CD4-positive, alpha-beta T cell treated with Interleukin-10 for 1 hour (primary cell): ENCODE measurements around the gene ABL1.

Experiments
- DNase-seq: peaks from one replicate; pipeline ENCODE4 v3.0.0-alpha.2; 2020

ABL1 gene

DNA sequence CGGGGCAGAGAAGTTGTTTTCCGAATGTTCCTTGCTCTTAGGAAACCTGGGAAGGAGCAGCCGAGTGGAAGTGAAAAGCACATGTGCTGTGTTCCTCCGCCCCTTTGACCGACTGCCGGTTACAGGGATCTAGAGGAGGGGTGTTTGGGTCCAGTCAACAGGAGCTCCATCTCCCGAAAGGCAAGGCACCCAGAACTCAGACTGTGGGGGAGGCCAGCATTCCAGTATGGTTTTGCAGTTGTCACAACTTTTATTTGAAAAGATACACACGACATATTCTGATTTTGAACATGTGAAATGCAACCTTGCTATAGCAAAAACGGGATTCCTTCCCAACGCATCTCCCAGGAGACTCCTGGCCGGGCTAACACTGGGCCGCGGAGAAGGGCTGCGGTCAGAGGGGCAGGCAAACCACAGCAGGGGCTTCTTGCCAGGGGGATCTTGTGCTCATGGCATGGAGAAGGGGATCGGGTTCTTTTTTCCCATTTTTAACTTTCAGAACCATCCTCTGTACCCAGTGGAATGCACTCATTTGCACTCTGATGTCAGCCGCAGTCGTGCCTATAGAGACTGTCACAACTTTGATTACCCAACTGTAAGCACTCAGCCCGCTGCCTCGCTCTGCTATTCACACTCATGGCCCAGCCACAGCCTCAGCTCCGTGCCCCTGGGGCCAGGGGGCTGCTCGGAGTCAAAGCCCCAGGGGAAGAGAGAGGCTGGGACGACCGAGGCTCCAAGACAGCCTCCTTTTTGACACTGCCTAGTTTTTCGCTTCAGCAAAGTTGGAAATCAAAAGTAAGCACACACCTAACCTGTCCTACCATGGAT is 57.6 kb downstream of the ABL1 start:
- DNase-seq = no peak

DNA sequence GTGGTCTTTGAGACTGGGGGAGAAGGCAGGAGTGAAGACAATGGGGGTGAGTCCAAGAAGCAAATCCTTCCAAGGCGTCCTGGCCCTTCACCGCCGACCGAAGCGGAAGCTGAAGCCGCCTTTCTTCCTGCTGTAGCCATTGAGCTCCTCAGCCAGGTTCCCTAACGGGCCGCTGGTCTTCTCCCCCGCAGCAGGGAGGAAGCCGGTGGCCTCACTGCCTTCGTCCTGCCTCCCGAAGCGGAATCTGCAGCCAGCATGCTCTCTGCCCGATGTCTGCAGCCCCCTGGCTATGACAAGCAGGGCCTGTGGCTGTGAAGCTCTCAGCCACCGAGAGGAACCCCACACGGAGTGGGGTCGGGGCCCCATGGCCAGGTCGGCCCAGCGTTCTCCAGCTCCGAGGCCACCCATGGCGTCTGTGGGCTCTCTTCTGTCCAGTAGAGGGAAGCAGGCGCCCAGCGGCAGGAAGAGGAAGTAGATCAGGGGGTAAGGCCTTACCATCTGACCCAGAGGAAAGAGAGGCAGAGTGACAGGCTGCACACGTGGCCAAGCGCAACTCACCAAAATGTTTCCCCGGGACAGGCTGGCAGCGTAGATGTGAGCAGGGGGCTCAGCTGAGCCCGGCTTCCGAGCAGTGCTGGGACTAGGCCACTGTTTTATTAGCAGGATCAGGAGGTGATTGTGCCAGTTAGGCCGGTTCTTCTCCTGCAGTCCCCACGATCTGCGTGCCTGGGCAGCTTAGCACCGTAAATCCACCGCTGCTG is 58.5 kb downstream of the ABL1 start:
- peak; percentile 9 for DNase-seq

DNA sequence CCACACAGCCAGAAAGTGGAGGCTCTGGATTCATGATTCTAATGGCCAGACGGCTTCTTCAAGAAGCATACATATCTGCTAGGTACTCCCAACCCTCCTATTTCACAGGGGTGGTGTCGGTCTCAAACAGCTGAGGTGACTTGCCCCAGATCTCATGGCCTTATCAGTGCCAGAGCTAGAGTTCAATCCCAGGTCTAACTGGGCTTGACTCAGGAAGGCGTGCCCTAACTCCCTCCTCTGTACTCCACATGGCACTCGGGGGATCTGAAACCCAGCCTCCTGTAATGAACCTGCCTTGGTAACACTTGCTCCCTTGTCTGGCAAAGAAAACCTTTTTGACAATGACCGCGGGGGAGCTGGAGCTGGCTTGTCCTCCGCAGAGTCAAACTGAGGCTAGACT is 59.5 kb downstream of the ABL1 start:
- no peak for DNase-seq

DNA sequence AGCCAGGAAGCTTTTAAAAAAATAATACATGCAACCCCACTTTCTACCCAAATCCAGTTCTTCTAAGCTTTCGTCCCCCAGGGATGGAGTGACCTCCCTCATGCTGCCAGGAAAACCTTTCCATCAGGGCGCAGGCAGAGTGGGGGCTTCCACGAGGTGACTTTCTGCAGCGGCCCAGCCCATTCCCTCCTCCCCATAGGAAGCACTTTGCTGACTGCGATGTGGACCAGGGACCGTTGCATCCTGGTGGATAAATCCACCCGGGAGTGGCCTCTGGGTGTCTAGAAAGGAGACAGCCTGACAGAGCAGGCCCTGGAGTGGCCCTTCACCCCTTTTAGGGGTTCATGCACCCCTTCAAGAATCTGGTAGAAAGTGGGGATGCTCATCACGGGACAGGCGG is 60.0 kb downstream of the ABL1 start:
- DNase-seq = no peak

DNA sequence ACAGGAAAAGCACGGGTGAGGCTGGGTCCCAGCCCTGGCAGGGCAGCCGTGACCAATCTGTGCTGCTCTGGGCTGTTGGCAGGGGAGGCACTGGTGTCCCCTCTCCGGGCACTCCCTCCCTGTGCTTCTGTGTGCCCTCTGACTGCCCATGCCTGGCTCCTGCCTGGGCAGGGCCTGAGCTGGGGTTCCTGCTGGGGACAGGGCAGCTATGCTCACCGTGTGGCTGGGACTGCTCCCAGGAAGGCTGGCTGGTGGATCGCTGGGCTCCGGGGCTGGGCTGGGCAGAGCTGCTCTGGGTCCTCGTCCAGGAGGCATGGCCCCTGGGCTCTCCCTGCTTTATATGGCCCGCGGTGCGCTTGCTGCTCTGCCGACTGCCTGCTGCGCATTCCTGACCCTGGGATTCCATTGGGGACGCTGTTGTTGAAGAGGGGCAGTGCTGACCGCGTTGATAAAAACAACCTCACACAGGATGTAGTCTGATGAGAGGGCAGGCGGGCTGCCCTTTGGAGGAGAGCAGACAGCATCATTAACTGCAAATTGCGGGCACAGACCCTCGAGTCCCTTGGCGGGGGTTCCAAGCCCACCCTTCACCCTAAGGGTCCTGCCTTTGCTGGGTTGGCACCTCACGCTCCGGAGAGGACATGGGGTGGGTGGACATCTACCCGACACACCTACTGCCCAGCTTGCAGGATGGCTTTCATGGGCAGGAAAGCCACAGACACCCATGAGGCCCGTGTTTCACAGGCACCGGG is 60.6 kb downstream of the ABL1 start:
- DNase-seq = no peak

DNA sequence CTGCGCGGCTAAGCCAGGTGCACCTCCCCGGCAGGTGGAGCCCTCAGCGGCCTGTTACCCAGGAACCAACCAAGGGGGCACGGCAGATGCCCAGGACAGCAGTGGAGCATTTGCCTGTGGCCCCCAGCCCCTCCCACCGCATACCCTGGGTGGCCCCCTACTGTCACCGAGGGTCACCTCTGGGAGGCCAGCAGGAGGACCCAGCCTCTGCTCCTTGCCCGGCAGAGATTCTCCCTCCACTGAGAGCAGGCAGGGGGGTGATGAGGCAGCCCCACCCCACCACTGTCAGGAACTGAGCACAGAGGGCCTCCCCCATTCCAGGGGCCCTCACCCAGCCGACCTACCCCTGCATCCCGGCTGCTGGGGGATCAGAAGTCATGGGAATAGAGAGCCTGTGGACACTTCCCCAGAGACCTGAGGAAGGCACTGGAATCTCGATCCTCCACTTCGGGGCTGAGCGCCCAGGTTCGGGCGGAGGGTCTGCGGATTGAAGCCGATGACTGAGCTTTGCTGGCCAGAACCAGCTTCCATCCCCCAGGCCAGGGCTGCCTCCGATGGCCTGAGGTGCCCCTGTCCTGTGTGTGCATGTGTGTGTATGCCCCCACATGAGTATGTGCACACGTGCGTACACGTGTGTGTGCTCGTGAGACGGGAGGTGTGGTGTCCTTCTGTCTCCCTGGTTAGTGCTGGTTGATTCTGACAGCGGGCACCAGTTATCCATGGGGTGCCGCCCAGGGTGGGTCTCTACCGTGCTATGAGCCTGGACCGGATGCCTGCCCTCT is 61.4 kb downstream of the ABL1 start, which contains the start of gene QRFP:
Gene QRFP (minus strand): TSS at position 580 of the 782 bp plus-strand sequence. CDS start 2,974 bp downstream, outside the sequence.
- no peak for DNase-seq

DNA sequence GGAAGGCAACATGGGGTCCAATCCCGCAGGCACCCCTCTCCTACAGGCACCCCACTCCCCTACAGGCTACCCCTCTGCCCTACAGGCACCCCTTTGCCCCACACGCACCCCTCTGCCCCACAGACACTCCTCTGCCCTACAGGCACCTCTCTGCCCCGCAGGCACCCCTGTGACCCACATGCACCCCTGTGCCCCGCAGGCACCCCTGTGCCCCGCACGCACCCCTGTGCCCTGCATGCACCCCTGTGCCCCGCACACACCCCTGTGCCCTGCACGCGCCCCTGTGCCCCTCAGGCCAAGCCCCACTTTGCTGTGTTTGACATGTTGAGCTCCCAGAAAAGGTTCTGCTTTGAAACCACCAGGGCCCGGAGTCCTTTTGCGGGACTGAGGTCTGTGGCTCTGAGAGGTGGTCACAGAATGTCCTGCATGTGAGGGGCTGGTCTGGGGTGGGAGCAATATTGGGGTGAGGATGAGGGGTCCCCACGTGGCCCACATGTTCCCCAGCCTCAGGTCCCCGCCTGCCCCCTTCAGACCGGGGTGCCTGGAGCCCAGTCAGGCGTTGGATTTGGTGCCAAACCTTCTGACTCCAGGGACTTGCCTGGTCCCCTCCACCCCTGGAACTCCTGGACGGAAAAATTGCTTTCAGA is 62.2 kb downstream of the ABL1 start:
- DNase-seq = no peak

DNA sequence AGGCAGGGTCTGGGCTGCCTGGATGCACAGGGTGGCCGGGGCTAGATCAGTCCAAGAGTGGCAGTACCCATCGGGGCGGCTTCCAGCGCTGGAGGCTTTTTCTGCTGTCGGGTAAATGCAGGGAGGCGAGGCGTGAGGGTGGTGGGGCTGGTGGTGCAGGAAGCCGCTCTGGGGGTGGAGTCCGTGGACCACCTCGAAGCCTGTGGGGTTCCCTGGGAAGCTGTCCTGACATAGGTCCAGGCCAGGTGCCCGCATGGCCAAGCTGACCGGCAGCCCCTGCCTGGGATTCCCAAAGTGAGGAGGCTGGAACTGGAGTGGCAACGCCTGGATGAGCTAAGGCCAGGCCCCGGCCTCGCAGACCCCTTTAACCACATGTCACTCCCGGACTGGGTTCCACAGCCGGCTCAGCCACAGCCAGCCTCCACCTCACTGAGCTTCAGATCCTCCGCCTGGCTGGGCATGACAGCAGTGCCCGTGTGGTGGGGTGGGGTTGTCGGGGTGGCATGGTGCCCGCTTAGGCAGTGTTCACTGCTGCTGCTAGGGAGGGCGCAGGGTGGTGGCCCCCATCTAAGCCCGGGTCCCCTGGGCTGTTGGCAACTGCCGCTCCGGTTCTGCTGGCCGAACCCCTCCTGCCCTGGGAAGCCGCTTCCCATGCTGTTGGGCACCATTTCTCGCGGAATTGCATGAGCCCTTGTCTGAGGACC is 62.9 kb downstream of the ABL1 start:
- no peak for DNase-seq

DNA sequence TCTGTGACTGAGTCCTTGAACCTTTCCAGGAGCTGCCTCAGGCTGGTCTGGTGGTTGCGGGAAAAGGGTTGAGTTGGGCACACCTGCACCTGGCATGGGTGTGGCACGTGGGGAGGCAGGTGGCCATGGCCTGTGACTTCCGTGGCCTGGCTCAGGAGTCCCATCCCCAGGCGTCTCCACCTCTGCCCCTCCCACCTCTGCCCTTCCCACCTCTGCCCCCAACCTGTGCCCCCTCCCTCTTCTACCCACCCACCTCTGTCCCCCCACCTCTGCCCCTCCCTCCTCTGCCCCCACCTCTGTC is 63.4 kb downstream of the ABL1 start:
- no peak for DNase-seq

DNA sequence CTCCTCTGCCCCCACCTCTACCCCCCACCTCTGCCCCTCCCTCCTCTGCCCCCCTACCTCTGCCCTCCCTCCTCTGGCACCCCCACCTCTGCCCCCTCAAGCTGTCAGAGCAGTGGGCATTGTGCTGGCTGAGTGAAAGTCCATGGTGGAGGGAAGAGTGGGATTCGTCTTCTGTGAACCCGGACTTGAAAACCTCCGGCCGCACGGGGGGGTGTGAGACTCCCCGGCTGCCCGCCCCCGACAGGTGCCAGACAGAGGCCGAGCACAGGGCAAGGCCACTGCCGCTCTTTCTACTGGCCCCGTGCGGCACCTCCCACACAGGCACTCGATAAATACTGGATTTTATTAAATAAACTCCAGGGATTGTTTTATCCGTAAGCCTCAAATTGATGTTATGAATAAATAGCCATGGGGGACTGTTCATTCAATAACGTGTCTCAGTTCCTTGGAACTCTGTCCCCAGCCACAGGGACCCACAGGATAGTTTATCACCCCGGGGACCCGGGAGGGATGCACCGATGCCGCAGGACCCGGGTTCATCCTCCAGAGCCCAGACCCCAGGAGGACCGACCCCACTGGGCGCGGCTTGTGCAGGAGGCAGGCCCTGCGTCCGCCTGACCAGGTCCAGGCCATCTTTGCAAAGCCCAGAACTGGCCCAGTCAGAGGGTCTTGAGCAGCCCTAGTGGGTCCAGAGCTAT is 64.1 kb downstream of the ABL1 start:
- no peak for DNase-seq

DNA sequence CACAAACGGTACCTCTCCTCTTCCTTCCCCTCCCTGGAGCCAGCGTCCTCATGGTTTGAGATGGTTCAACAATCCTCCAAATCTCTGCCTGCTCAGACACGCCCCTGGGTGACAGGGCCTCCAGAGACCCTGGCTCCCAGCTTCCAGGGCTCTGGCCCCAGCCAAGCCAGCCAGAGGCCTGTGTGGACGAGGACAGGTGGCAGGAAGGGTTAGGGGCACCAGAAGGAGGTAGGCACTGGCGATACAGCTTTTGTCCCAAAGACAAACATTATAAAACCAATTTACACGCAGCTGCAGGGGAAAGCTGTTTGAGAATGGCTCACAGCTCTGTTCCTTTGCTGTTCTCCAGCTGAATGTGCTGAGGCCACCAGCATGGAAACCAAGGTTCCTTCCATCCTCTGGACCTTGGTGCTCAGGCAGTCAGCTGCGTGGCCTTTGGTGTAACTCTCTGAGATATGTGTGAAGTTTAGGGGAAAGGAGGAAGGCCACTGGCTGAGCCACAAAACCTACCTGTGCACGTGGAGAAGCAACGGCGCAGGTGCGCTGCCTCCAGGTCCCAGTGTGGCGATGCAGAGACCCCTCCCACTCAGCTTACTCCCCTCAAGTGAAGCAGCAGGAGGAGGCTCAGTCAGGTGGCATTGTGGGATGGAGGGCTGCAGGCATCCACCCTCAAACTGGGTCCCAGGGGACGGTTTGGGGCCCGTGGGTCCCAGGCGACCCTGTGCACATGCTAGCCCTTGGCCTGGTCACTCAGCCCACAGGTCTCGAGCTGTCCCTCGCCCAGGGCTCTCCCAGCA is 65.8 kb downstream of the ABL1 start:
- DNase-seq = no peak

DNA sequence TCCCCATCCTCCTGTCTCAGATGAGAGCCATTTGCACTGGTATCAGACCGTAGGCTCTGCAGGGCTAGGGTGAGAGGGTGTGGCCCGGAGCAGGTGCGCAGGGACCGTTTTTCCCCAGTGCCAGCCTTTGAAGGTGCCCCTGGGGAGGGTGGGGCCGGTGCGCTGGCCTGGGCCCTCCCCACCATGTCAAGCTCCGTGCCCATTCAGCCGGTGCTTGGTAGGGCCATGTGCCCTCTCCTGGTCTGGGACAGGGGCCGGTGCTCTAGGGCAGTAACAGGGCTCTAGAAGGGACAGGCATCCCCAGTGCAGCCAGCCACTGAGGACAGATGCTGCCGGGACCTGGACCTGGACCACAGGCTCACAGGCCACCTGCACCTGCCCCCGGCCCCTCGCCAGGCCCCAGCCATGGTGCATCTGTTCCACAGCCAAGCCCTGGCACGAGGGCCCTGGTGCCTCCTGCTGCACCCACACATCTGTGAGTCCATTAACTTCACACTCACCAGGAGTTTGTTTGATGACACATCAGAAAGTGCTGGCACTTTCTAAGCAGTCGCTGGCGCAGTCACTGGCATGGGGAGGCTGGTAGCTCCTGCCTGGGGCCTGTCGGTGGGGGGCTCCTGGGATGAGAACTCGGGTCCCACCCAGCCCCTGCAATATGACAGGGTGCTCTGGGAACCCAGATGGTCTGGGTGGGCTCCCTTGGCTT is 66.6 kb downstream of the ABL1 start:
- no peak for DNase-seq

DNA sequence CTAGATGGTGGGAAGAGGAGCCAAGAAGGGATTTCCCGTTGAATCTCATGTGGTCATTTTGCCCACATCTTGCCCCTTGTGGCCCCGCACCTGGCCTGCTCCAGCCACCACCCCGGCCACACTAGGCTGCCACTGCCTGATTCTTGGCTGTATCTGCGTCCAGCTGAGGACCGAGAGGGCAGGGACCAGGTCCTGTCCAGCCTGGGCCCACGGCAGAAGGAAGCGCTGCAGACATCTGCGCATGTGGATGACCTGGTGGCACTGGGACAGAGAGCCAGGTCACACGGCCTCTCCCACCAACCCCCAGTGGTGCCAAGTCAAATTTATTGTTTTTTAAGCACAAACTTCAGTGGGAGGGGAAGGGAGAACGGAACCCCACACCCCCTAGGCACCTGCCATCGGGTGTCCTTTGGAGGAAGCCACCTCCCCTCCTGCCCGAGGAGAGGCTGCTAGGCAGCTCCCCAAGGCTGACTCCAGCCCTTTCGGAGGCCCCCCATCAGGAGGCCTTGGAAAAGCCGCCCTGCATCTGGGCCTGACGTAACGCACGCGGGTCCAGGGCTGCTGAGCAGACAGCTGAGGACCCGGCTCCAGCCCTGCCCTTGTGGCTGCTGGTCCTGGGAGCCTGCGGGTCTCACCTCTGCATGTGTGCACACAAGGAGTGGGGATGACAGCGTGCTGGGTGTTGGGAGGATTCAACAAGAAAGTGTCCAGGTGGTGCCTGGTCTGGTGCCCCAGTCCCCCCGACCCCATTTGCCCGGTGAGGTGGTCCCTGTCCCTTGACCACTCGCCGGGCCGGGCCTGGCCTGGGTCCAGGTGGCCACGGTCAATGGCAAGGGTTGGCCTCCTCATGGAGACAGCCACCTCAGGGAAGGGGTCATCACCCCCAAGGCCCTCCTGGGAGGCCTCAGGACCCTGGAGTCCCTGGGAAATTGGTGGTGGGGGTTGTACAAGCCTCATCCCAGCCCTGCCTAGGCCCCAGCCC is 67.4 kb downstream of the ABL1 start:
- no peak for DNase-seq

DNA sequence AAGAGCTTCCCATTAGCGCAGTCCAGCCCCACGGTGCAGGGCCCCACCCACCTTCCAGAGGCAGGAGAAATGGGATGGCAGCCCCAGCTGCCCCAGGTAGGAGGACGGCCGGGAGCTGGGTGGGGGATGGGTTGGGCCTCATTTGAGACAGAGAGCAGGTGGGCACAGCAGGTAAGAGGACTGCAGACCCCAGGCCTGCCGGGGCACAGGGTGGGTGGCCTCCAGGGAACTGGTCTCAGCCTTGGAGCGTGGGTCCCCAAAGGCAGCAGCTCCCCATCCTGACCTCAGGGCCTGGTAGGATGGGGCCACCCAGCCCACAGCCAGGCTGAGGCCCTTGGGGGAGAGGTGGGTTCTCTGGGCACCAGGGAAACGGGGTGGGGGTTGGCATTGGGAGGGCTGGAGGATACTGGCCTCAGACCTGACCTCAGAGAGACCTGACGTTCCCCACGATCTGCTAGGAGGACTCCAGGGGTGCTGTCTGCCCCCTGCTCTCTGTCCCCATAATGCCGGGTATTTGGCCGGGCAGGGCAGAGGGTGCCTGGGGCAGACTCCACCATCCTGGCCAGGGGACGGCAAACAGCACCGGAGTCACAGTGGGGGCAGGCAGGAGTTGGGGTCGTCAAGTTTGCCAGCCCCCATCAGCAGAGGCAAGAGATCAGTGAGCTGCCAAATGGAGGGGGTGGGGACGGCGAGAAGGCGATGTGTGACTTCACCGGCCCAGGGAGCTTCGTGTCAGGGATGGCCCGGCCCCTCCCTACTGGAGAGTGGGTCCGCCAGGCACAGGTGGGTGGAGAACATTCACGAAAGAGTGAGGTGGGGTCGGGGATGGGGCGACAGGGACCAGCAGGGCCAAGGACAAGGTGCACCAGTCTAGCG is 68.4 kb downstream of the ABL1 start:
- DNase-seq = no peak

DNA sequence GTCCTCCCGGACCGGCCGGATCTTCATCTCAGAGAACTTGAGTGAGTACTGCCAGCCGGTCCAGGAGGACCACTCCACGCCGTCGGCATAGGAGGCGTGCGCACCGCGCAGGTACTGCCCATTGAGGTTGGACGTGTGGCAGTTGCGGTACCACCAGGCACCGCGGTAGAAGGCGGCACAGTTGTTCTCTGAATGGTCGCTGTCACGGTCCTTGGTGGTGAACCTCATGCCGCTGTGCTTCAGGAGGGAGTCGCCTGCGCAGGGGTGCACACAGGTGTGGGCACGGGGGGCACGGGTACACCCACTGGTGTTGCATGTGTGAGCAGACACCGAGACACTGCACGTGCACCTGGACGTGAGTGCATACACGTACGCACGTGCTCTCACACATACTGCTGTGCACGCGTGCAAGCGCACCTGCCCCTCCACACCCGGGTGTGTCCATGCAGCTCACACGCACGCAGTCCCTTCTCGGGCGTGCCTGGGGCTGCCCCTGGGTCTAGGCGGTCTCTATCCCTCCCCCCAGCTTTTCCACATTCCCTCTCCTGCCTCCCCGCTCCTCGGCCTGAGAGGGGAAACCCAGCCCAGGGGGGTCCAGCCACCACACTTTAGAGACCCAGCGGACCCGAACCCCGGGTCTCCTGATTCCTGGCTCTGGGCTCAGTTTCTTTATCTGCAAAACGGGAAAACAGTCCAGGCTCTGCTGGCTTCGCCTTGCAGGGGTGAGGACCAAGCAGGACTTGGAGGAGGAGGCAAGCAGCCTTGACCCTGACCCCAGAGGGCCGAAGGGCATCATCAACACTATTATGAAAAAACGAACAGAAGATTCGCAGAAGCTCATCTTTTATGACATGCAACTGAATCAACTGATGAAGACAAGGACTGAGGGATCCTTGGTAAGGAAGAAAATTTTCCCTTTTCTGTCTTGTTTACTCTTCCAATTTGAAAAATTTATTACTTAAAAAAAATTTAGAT is 69.3 kb downstream of the ABL1 start:
- DNase-seq = no peak
